ENCODE results near the gene OSGEP. TPM values are rescaled to one million over a fixed set of nuclear protein-coding genes. Genes with fewer than 3 reads are reported as not detected.

OSGEP gene
- total RNA-seq, 1 experiment from 2014 or later, result 21.8 TPM

DNA sequence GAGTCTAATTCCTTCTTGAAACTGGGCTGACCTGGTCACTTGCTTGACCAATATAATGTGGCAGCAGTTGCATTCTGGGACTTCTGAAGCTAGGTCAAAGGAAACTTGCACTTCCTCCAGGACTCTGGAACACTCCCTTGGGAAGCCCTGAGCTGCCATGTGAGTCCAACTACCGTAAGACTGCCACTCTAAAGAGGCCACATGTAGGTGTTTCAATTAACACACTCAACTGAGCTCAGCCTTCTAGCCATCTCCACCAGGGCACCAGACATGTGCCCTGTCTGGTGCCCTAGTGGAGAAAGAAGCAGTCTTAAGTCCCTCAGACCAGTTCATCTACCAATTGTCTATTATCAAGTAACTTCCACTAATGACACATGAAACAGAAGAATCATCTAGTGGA lies 35.2 kb downstream of the OSGEP start:
- intact Hi-C loops (cut with micrococcal nuclease), result no loop called here
- no TSS peak for BruUV-seq (replicated peaks)
- Histone ChIP-seq H3K4me1 (ENCODE audit: control insufficient read depth in 1 of 2, insufficient read depth in 2 of 2, low read length in 2 of 2) (peaks cover 2 to 13% of the 10 kb centered on the region in 2 experiments; a peak in 3 of 4 replicates), H3K9me3 (ENCODE audit: control insufficient read depth in 1 of 2, insufficient read depth in 1 of 2, low read depth in 1 of 2, low read length in 2 of 2) (no peaks in the 10 kb centered on the region), H3K4me2 (ENCODE audit: low read length) (no peak overlapping the region), H3K27ac (ENCODE audit: low read depth, low read length) (no peak overlapping the region), H3K9me2 (ENCODE audit: insufficient read depth) (no peaks in the 10 kb centered on the region), H3K36me3 (ENCODE audit: control insufficient read depth in 1 of 2, insufficient read depth in 2 of 2, low read length in 2 of 2) (no peaks in the 10 kb centered on the region), H3K4me3 (replicated peaks in 1 of 2; ENCODE audit: low read depth in 1 of 2, low read length in 2 of 2) (no peak overlapping the region), H4K20me1 (ENCODE audit: insufficient read depth) (no peaks in the 10 kb centered on the region), H2AFZ (ENCODE audit: low read depth, low read length, poor library complexity, severe bottlenecking) (no peak overlapping the region), H3K9ac (ENCODE audit: low read length) (no peak overlapping the region), H3K79me2 (ENCODE audit: insufficient read depth, low read length) (no peaks in the 10 kb centered on the region), H3K27me3 (ENCODE audit: insufficient read depth, low read length) (no peaks in the 10 kb centered on the region)
- POLR2A ChIA-PET, result interaction anchor here (1.1 kb wide), 1 partner anchor 50 kb away, joined by 3 read pairs; no protein-coding TSS in a partner anchor
- no peak for ATAC-seq
- no peak for DNase-seq (ENCODE audit: low read depth, low spot score)
- RAD21 ChIA-PET (ENCODE audit: low non-redundant PET in 1 of 2, low total read pairs in 2 of 2, uncharacterized antibody in 2 of 2, unreplicated experiment in 2 of 2), result no interaction called here
- CTCF ChIA-PET, result no interaction called here
- TF ChIP-seq YY1 (IDR thresholded peaks at IDR 0.05; ENCODE audit: extremely low read depth, insufficient replicate concordance, low read depth, low read length) (no peak), RAD21 (IDR thresholded peaks at IDR 0.05; ENCODE audit: low read depth) (no peak), ELF1 (IDR thresholded peaks at IDR 0.05; ENCODE audit: borderline replicate concordance, low read depth) (no peak), CEBPB (IDR thresholded peaks at IDR 0.05; ENCODE audit: low read depth) (no peak), EZH2phosphoT487 (IDR thresholded peaks at IDR 0.05; ENCODE audit: borderline replicate concordance) (no peak), EGR1 (IDR thresholded peaks at IDR 0.05; ENCODE audit: low read depth) (no peak), TCF7L2 (IDR thresholded peaks at IDR 0.05; ENCODE audit: borderline replicate concordance, extremely low read depth, insufficient read depth, insufficient read length) (no peak), FOSL1 (IDR thresholded peaks at IDR 0.05; ENCODE audit: low read depth) (no peak), POLR2A (IDR thresholded peaks at IDR 0.05; ENCODE audit: borderline replicate concordance, extremely low read depth, insufficient read depth, insufficient read length) (no peak), ZNF274 (IDR thresholded peaks at IDR 0.05; ENCODE audit: low read depth, low read length) (no peak), SP1 (IDR thresholded peaks at IDR 0.05; ENCODE audit: low read depth) (no peak), CBX3 (IDR thresholded peaks at IDR 0.05; ENCODE audit: low read depth) (no peak), SRF (IDR thresholded peaks at IDR 0.05; ENCODE audit: low read depth) (no peak), JUND (IDR thresholded peaks at IDR 0.05) (no peak), EZH2 (IDR thresholded peaks at IDR 0.05) (no peak)
- TF ChIP-seq, protein P1, sequence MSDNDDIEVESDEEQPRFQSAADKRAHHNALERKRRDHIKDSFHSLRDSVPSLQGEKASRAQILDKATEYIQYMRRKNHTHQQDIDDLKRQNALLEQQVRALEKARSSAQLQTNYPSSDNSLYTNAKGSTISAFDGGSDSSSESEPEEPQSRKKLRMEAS (IDR thresholded peaks at IDR 0.05), result no peak
- TF ChIP-seq, protein P2, sequence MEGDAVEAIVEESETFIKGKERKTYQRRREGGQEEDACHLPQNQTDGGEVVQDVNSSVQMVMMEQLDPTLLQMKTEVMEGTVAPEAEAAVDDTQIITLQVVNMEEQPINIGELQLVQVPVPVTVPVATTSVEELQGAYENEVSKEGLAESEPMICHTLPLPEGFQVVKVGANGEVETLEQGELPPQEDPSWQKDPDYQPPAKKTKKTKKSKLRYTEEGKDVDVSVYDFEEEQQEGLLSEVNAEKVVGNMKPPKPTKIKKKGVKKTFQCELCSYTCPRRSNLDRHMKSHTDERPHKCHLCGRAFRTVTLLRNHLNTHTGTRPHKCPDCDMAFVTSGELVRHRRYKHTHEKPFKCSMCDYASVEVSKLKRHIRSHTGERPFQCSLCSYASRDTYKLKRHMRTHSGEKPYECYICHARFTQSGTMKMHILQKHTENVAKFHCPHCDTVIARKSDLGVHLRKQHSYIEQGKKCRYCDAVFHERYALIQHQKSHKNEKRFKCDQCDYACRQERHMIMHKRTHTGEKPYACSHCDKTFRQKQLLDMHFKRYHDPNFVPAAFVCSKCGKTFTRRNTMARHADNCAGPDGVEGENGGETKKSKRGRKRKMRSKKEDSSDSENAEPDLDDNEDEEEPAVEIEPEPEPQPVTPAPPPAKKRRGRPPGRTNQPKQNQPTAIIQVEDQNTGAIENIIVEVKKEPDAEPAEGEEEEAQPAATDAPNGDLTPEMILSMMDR (IDR thresholded peaks at IDR 0.05 in 2 of 3, conservative IDR thresholded peaks at IDR 0.05 in 1 of 3; ENCODE audit: borderline replicate concordance in 1 of 3, insufficient read depth in 1 of 3, low read depth in 2 of 3, low read length in 2 of 3), result no peak
- TF ChIP-seq, protein P3, sequence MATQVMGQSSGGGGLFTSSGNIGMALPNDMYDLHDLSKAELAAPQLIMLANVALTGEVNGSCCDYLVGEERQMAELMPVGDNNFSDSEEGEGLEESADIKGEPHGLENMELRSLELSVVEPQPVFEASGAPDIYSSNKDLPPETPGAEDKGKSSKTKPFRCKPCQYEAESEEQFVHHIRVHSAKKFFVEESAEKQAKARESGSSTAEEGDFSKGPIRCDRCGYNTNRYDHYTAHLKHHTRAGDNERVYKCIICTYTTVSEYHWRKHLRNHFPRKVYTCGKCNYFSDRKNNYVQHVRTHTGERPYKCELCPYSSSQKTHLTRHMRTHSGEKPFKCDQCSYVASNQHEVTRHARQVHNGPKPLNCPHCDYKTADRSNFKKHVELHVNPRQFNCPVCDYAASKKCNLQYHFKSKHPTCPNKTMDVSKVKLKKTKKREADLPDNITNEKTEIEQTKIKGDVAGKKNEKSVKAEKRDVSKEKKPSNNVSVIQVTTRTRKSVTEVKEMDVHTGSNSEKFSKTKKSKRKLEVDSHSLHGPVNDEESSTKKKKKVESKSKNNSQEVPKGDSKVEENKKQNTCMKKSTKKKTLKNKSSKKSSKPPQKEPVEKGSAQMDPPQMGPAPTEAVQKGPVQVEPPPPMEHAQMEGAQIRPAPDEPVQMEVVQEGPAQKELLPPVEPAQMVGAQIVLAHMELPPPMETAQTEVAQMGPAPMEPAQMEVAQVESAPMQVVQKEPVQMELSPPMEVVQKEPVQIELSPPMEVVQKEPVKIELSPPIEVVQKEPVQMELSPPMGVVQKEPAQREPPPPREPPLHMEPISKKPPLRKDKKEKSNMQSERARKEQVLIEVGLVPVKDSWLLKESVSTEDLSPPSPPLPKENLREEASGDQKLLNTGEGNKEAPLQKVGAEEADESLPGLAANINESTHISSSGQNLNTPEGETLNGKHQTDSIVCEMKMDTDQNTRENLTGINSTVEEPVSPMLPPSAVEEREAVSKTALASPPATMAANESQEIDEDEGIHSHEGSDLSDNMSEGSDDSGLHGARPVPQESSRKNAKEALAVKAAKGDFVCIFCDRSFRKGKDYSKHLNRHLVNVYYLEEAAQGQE (IDR thresholded peaks at IDR 0.05; ENCODE audit: low read depth), result no peak
- TF ChIP-seq, protein P4, sequence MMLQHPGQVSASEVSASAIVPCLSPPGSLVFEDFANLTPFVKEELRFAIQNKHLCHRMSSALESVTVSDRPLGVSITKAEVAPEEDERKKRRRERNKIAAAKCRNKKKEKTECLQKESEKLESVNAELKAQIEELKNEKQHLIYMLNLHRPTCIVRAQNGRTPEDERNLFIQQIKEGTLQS (IDR thresholded peaks at IDR 0.05), result no peak

All from HCT116 (cell line).